HG03097 (cell line): Measurements from ENCODE around the gene PRKN.
"Not testable (repeated sequence)": the region's sequence is repeated elsewhere in the genome, so short reads cannot be mapped to it uniquely, and the experiment has no call there.

Source experiments
- ATAC-seq: cut with Tn5 transposase; IDR thresholded peaks from one replicate; pipeline ENCODE4 v1.9.1; 2021; ENCODE audit not compliant: unreplicated experiment, low FRiP score

Gene PRKN

DNA sequence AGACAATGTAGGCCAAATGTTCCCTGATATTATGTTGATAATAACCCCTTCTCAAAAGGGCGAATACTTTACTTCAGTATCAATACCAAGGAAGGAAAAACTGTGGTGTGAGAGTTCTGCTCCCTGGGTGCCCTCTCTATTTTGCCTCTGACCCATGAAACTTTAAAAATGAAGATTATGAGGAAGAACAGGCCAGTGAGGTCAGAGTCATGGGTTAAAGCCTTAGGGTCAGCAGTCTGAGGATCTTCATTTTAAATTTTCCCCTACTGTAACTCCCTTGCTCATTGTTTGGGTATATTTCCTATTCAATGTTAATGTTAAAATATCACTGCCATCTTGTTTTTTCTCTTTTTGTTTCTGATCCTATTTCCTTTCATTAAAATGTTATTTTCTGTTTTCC, 47.9 kb downstream of the PRKN start:
- no peak for ATAC-seq

DNA sequence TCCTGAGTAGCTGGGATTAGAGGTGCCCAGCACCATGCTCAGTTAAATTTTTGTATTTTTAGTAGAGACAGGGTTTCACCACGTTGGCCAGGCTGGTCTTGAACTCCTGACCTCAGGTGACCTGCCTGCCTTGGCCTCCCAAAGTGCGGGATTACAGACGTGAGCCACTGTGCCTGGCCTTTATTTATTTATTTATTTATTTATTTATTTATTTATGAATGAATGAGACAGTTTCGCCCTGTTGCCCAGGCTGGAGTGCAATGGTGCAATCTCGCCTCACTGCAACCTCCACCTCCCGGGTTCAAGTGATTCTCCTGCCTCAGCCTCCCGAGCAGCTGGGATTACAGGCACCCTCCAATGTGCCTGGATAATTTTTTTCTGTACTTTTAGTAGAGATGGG, 48.7 kb downstream of the PRKN start:
- ATAC-seq: not testable (repeated sequence)

DNA sequence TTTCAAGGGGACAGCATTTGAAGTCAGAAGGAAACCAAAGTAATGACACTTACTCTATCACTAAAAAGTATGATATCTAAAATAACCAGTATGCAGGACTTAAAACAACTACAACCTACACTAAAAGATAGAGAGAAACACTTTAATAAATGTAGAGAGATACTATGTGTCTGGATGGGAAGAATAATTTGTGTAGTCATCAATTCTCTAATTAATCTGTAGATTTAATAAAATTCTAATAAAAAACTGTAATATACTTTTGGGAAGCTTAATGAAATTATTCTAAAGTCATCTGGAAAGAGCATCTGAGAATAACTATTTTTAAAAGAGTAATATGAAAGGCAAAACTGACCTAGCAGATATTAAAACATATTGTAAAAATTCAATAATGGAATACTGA, 52.1 kb downstream of the PRKN start:
- ATAC-seq: no peak

DNA sequence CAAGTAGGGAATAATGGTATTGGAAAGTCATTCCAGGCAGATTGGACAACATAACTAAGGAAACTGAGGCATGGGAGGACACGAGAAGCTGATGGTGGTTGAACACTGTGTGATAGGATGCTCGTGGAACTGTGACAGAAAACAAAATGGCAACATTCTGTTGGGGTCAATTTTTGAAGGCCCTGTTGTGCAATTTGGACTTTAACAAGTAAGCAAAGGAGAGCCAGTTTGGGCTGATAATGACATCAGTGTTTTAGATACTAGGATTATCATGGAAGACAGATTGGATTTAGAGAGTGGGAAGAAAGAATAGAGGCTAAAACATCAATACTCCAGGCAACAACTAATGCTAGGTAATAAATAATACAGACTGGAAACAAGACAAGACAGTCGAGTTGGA, 53.1 kb downstream of the PRKN start:
- no peak for ATAC-seq

DNA sequence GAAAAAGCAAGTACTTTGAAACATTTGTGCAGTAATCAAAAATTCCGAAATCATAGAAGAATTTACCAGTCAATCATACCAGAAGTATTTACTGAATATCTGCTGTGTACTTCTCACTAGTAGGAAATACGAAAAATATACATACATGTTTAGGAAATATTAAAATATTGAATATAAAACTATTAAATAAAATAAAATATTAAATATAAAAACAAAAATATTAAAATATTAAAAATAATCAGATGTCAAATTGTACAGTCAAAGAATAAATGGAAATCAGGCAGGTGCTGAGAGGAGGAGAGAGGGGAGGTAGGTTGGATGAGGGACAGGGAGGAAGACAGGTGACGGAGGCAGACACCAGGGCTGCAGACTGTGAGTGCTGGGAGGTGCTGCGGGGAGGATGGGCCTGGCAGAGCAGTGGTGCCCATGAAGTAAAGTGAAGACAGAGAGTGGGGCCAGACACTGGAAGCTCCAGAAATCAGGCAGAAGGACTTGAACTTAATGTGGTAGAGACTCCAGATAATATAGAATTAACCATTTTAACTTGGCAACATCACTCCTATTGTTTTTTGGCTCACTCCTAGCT, 55.9 kb downstream of the PRKN start:
- no peak for ATAC-seq

DNA sequence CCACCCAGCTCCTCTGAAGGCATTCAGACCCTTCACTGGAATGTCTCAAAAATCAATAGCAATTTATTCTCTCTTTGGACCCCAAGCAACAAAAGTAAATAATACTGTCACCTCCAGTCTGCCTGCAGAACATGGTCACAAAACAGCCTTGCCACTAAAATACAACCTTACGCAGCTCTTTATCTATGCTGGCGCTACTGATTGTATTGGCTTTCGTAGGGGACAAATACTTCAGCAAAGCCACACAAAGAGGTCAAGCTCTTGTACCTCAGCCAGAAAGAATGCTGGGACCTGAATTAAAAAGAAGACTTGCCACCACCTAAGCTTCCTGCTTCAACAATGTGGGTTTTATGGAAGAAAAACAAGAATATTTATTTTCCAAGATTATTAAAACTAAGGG, 57.2 kb downstream of the PRKN start:
- no peak for ATAC-seq

DNA sequence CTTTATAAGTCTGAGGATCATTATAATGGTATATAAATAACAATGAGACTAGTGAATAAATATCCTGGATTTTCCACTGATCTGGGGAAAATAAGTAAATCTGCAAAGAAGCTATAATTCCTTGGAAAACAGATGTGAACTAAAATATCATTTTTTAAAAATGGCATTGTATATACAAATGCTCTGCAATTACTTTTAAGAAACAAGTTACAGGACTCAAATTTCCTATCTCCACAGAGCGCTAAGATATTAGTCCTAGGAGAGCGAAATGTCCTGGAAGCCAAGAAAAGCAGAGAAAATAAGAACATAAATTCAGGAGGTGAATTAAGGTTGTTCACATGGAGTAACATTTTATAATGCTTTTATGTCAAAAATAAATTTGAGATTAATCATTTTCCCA, 61.3 kb downstream of the PRKN start:
- no peak for ATAC-seq

DNA sequence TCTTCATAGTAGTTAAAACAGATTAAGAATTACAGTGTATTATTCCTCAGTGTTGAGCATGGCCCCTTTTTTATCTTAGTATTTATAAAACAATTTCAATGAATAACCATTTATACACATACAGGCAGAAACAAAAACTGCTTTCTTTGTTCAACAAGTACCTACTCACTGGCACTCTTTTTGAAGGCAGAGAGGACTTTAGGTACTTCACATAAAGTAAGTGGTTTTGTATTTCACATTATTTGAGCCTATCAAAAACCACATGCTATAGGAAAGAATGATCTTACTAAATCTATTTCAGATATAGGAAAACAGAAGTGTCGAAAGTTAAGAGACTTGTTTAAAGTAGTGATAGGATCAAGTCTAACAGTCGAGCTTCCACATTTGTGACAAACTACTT, 73.8 kb downstream of the PRKN start:
- no peak for ATAC-seq

DNA sequence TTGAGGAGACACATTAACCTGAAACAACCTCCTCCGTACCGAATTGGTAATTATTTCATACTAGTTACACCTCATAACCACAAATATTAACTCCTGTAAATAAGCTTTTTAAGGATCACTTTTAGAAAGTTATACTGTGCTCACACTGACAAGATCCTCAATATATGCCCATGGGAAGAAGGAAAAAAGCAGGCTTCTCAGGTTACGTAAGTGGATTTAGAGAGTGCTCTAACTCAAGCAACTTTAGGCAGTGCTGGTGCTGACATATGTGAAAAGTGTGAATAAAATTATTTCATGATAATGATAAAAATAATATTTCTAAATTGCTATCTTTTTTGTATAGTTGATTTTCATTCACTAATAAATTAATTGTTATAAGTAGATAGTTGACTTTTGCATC, 76.1 kb downstream of the PRKN start:
- no peak for ATAC-seq

DNA sequence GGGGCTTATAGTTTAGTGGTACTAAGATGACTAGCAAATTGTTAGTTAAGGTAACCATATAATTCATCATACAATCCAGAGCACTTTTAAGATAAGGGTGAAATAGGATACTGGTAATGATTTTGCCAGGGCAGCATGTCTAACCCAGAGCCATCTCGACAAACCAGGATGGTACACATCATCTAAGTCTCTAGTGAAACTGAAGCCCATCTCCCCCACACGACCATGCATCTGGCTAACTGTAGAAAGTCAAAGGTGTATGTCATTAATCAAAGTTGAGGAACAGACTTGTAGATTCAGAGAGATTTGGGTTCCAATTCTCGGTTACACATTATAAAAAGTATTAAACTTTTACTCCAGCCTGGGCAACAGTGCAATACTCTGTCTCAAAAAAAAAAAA, 78.3 kb downstream of the PRKN start:
- no peak for ATAC-seq

DNA sequence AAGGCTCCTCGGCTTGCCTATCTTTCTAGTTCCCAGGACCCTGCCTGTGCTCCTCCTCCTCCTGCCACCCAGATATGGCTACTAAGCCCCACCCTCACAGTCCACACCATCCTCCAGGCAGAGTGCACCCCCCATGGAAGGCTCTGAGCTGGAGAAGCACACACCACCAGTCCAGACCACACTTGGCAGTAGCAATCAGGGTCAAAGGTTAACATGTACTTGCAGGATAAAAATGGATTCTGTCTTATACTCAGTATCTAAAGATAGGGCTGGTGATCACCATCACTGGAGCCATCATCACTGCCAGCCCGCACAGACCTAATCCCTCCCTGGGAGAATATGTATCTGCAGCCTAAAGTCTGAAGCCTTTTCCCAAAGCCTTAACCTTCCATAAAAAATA, 83.4 kb downstream of the PRKN start:
- ATAC-seq: no peak

DNA sequence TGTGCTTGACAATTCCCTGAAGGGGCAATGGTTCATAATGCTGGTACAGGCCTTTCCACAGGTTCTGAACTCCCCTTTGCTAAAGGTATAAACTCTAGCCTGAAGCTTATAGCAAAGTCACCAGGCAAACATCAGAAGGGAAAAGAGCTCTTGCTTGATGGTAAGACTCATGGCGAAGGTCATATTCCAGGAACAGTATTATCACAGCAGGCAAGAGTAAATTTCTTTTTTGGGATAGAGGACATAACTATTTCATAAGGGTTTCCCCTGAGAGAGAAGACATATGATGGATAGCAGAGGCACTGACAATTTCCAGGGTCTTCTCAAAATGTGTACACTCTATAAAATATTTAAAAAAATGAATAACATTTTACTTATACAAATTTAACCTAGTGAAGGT, 86.8 kb downstream of the PRKN start:
- ATAC-seq: no peak

DNA sequence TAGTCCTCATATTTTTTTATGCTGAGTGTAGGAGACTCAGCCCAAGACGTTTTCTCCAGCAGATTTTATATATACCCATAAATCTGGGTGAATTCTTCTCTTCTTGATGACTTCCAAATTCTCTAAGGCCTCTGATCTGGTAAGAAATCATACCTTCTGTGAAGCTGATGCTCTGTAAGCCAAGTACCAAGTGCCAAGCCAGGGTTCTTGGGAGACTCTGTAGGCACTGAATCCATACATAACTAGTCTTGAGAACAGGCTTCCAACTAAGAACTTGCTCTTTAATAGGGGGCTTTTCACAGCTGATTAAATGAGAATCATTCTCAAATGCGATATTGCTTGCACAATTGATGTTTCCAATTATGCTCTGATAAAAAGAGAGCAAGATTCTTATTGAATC, 87.6 kb downstream of the PRKN start:
- ATAC-seq: no peak

DNA sequence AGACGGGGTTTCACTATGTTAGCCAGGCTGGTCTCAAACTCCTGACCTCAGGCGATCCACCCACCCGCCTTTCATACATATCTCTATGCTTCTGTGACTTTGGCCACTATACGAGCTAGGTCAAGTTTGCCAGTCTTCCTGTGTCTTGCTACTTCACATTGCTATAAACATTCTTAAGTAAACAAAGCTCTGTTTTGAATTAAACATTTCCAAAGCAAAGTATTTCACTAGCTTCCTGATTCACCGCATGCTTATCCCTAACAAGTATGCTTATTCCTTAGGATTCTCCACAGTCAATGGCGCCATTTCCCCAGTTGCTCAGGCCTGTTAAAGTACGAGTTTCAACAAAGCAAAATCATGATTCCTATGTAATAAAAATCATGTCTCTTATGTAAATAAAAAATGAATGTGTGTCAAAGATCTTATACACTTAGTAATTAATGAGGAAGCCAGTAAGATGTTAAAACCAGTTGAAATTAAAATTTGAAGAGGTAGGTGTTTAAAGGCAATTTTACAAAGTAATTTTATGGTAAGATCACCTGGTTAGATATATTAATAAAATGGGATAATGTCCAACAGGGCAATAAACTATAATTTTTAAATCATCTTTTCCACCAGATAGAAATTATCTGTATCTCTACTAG, 88.5 kb downstream of the PRKN start:
- ATAC-seq: no peak

DNA sequence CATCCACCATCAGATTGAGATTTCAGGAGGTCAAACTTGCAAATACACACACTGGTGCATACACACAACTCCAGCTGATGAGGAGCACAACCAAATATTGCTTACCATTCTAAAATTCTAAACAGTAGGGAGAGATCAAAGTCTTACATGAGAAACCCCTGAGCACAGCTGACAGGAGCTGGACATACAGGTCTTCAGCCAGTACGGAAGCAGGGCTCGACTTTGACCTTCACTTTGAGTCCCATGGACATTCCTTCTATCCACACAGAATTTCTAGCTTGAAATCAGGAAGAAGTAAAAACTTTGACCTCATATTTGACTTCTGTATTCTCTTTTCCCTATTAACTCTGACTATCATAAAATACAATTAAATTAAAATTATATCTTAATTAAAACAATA, 90.2 kb downstream of the PRKN start:
- ATAC-seq: no peak

DNA sequence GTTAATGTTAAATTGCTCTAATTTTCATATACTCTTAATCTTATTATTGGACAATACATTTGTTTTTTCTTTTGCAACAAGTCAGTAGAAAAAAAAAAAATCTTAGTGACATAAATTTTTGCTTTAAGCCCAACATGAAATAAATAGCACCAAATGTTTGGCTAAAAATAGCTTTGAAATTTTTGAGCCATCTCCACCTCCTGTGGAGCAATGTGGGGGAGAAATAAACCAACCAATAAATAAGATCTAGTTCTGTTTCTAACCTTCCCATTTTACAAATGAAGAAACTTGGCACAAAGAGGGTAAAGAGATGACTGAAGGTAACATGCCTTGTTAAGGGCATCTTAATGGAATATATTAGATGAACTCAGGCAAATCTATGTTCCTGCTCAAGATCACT, 91.4 kb downstream of the PRKN start:
- no peak for ATAC-seq

DNA sequence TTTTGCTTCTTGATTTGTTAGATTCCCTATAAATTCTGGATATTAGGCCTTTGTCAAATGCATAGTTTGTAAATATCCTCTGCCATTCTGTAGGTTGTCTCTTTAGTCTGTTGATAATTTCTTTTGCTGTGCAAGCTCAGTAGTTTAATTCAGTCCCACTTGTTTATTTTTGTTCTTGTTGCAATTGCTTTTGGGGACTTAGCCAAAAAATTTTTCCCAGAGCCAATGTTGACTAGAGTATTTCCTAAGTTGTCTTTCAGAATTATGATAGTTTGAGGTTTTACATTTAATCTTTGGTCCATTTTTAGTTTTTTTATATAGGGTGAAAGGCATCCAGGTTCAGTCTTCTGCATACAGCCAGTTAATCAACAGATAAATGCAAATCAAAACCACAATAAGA, 96.0 kb downstream of the PRKN start:
- ATAC-seq: no peak

DNA sequence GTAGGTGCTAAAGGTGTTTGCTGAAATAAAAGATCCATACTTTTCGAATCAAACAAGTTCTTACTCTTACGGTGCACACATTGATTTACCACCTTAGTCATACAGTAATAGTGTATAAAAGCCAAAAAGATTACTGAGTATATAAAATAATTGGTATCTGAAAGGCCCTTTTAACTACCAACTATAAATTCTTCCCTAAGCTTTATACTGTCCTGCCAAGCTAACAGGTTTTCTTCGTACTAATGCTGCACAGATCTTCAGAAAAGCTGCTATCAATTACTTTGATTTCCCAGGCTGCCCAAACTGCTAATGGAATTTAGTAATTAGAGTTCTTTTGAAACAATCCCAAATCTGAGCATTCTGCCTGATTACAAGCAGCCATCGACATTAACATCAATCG, 97.5 kb downstream of the PRKN start:
- ATAC-seq: no peak

DNA sequence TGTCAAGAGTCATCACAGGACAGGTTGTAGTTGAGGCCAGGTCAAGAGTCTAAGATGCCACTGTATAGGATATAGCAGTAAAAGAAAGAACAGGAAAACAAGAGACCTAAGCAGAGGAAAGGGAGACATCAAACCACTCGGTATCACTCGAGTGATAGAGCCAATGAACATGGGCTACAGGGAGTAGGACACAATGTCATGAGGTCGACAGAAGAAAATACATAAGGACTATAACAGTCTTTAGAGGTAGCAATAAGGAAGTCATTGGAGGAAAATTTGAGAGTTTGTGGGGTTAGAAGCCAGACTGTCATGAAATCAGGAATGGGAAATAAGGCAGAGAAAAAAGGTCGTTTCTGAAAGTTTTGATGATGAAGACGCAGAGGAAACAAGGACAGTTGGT, 99.7 kb downstream of the PRKN start:
- no peak for ATAC-seq

DNA sequence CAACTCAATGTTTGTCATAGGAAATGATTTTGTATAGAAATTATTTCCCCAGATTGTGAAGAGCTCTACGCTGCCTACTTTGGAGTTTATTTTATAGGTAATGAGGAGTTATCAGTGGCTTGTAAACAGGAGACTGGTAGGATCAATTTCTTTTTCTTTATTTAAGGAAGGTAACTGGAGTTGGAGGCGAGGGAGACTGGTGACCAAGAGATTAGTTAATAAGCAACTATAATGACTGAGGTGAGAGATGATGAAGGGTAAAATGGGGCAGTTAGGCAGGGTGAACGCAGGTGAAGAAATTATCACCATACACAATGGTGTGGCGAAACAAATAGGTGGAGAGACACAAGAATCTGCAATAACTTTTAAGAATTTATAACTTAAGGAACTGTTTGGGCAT, 100.2 kb downstream of the PRKN start:
- no peak for ATAC-seq

DNA sequence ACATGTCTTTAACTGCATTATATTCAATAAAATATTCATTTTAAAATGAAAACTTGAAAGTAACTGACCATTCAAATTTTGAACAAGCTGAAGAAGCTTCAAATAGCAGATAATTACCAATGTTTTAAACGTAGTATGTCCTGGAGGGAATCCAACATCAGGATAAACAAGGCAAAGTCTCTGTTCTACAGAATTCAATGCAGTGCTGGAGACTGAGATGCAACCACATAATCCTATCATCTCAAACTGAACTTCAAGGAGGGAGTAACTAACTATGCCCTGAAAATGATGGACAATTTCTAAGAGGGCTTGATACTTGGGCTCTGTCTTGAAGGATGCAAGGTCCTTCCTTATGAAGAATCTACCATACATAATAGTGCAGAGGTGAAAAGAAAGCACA, 100.7 kb downstream of the PRKN start:
- ATAC-seq: no peak

DNA sequence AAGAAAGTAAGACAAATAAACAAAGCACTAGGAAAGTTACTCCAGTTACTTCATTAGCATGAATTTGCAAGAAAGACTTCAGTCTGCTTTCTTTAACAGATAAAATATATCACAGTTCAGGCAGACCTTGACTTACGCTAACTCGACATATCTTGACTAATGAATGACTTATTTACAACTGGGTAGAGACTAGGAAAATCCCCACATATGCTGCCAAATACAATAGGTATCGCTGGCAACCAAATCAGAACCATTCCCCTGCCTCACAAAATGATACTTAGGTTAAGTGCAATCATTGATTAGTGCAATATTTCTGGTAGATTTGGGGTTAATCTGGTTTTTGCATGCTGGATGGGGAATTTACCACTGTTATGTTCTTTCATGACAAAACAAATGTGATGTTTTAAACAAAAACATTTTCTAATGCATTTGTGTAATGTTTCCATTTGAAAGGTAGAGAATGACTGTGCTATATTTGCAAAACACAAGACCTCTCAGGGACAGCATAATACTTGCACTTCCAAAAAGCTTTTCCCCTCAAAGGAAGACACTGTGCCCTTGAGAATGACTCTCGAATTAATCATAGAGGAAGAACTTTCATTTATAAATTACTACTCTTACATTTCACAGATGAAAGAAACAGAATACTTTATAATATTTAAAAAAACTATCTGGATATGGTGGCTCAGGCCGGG, 101.6 kb downstream of the PRKN start:
- no peak for ATAC-seq
